ENCODE measurements around the gene DSCAM. TPM values are rescaled to one million over a fixed set of nuclear protein-coding genes. Genes with fewer than 3 reads are reported as not detected.

The DSCAM gene
- total and polyA plus RNA-seq, 2 donors (not counting 3 experiments of a cell fraction or from before 2014, with no cell fraction given), result not detected

GRCh38 chr21:40729761-40730425 is 117.1 kb downstream of the DSCAM start:
- H3K36me3 ChIP-seq (ENCODE audit: control insufficient read depth in 2 of 2, extremely low read depth in 1 of 2, insufficient read depth in 2 of 2, low read length in 2 of 2), result no peaks in the 10 kb centered on the region
- POLR2A ChIA-PET, result no interaction called here
- H2AFZ ChIP-seq (ENCODE audit: low read depth, low read length), result no peak overlapping the region
- CTCF ChIA-PET, result no interaction called here
- no TSS peak for BruUV-seq (replicated peaks)
- dilution Hi-C loops (cut with MboI; ENCODE audit: extremely low pct_ligation_motif_present, low sequenced_read_pairs), result no loop called here
- H3K9me1 ChIP-seq (replicated peaks; ENCODE audit: control insufficient read depth, extremely low read depth, insufficient read depth, low read length), result no peaks in the 10 kb centered on the region
- no peaks in the 10 kb centered on the region for H3K79me2 ChIP-seq (ENCODE audit: control insufficient read depth, insufficient read depth, low read length)
- no peak overlapping the region for H3K9ac ChIP-seq (replicated peaks; ENCODE audit: extremely low read depth, insufficient read depth, low read length)
- no peak for DNase-seq (ENCODE audit: low read depth, low spot score)
- H3K4me3 ChIP-seq (replicated peaks in 1 of 3; ENCODE audit: insufficient read depth in 1 of 3, low read depth in 1 of 3, low read length in 3 of 3), result no peak overlapping the region
- H3K4me1 ChIP-seq (ENCODE audit: control insufficient read depth, extremely low read depth, insufficient read depth, low read length), result no peaks in the 10 kb centered on the region
- FAIRE-seq, result no peak
- TF ChIP-seq, protein P1, sequence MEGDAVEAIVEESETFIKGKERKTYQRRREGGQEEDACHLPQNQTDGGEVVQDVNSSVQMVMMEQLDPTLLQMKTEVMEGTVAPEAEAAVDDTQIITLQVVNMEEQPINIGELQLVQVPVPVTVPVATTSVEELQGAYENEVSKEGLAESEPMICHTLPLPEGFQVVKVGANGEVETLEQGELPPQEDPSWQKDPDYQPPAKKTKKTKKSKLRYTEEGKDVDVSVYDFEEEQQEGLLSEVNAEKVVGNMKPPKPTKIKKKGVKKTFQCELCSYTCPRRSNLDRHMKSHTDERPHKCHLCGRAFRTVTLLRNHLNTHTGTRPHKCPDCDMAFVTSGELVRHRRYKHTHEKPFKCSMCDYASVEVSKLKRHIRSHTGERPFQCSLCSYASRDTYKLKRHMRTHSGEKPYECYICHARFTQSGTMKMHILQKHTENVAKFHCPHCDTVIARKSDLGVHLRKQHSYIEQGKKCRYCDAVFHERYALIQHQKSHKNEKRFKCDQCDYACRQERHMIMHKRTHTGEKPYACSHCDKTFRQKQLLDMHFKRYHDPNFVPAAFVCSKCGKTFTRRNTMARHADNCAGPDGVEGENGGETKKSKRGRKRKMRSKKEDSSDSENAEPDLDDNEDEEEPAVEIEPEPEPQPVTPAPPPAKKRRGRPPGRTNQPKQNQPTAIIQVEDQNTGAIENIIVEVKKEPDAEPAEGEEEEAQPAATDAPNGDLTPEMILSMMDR (IDR thresholded peaks at IDR 0.05; ENCODE audit: extremely low read depth in 1 of 2, insufficient read depth in 1 of 2, low read depth in 1 of 2, low read length in 2 of 2), result no peak
- TF ChIP-seq FOS (IDR thresholded peaks at IDR 0.05; ENCODE audit: borderline replicate concordance, insufficient read depth, low read length), result no peak
- no peak for TF ChIP-seq GATA2 (IDR thresholded peaks at IDR 0.05; ENCODE audit: insufficient read depth, insufficient read length, low read depth, low read length)
- TF ChIP-seq EZH2 (IDR thresholded peaks at IDR 0.05; ENCODE audit: borderline replicate concordance, low read depth, low read length, severe bottlenecking), result no peak
- no peak for TF ChIP-seq POLR2A (IDR thresholded peaks at IDR 0.05; ENCODE audit: low read depth, low read length)
- H3K4me2 ChIP-seq (ENCODE audit: insufficient read depth, low read length), result no peak overlapping the region
- intact Hi-C loops (cut with micrococcal nuclease), result no loop called here
- no peaks in the 10 kb centered on the region for H3K27me3 ChIP-seq (ENCODE audit: control insufficient read depth in 2 of 2, insufficient read depth in 2 of 2, low read length in 2 of 2)
- no peak overlapping the region for H3K27ac ChIP-seq (ENCODE audit: insufficient read depth, low read depth, low read length)
- H3K9me3 ChIP-seq (replicated peaks; ENCODE audit: control insufficient read depth, insufficient read depth, low read length), result peaks cover 4% of the 10 kb centered on the region
- H4K20me1 ChIP-seq (replicated peaks; ENCODE audit: control insufficient read depth, extremely low read depth, insufficient read depth, low read length), result no peaks in the 10 kb centered on the region

GRCh38 chr21:40723966-40724365 is 123.0 kb downstream of the DSCAM start:
- Histone ChIP-seq H3K9ac (replicated peaks; ENCODE audit: extremely low read depth, insufficient read depth, low read length) (no peak overlapping the region), H3K9me3 (replicated peaks; ENCODE audit: control insufficient read depth, insufficient read depth, low read length) (peaks cover 2% of the 10 kb centered on the region), H3K4me1 (ENCODE audit: control insufficient read depth, extremely low read depth, insufficient read depth, low read length) (no peaks in the 10 kb centered on the region), H4K20me1 (replicated peaks; ENCODE audit: control insufficient read depth, extremely low read depth, insufficient read depth, low read length) (no peaks in the 10 kb centered on the region), H3K9me1 (replicated peaks; ENCODE audit: control insufficient read depth, extremely low read depth, insufficient read depth, low read length) (no peaks in the 10 kb centered on the region), H3K4me3 (replicated peaks in 1 of 3; ENCODE audit: insufficient read depth in 1 of 3, low read depth in 1 of 3, low read length in 3 of 3) (no peak overlapping the region), H3K27me3 (ENCODE audit: control insufficient read depth in 2 of 2, insufficient read depth in 2 of 2, low read length in 2 of 2) (no peaks in the 10 kb centered on the region), H3K79me2 (ENCODE audit: control insufficient read depth, insufficient read depth, low read length) (no peaks in the 10 kb centered on the region), H3K4me2 (ENCODE audit: insufficient read depth, low read length) (no peak overlapping the region), H2AFZ (ENCODE audit: low read depth, low read length) (no peak overlapping the region), H3K27ac (ENCODE audit: insufficient read depth, low read depth, low read length) (no peak overlapping the region), H3K36me3 (ENCODE audit: control insufficient read depth in 2 of 2, extremely low read depth in 1 of 2, insufficient read depth in 2 of 2, low read length in 2 of 2) (no peaks in the 10 kb centered on the region)
- intact Hi-C loops (cut with micrococcal nuclease), result no loop called here
- FAIRE-seq (no peak), DNase-seq (ENCODE audit: low read depth, low spot score) (no peak)
- POLR2A ChIA-PET, result no interaction called here
- no peak for TF ChIP-seq EZH2 (IDR thresholded peaks at IDR 0.05; ENCODE audit: borderline replicate concordance, low read depth, low read length, severe bottlenecking)
- CTCF ChIA-PET, result no interaction called here
- no TSS peak for BruUV-seq (replicated peaks)
- dilution Hi-C loops (cut with MboI; ENCODE audit: extremely low pct_ligation_motif_present, low sequenced_read_pairs), result no loop called here
